KOPT-K1 (cell line): Measurements from ENCODE around the gene KCNJ12.
"Not testable (repeated sequence)": the region's sequence is repeated elsewhere in the genome, so short reads cannot be mapped to it uniquely, and the experiment has no call there.

Source experiments
- H3K27ac ChIP-seq: fragments of 200-600 bp; sonication (generic); 2 replicates; pipeline ENCODE4 v1.5.1; 2016; ENCODE audit warnings: antibody characterized with exemption, mild to moderate bottlenecking, low read depth, low read length; ENCODE audit not compliant: poor library complexity, severe bottlenecking
- H3K36me3 ChIP-seq: fragments of 200-600 bp; sonication (generic); 2 replicates; pipeline ENCODE4 v1.5.1; 2017; ENCODE audit warnings: antibody characterized with exemption, mild to moderate bottlenecking, low read length, moderate library complexity; ENCODE audit not compliant: insufficient read depth
- H3K9me3 ChIP-seq: fragments of 200-600 bp; sonication (generic); 2 replicates; pipeline ENCODE4 v1.5.1; 2017; ENCODE audit warnings: antibody characterized with exemption, low read length, mild to moderate bottlenecking; ENCODE audit not compliant: insufficient read depth, poor library complexity, severe bottlenecking

Gene KCNJ12

GRCh38 chr17:21449891-21450290 is 73.7 kb downstream of the KCNJ12 start:
- not testable (repeated sequence) for H3K9me3 ChIP-seq, H3K36me3 ChIP-seq, H3K27ac ChIP-seq

- Histone ChIP-seq H3K9me3 (no peaks in the 10 kb centered on the region), H3K27ac (no peak overlapping the region), H3K36me3 (no peaks in the 10 kb centered on the region)
Observed at GRCh38 chr17:21451975-21452374, 75.8 kb downstream of the KCNJ12 start.

- no peaks in the 10 kb centered on the region for H3K9me3 ChIP-seq
- H3K36me3 ChIP-seq: no peaks in the 10 kb centered on the region
- no peak overlapping the region for H3K27ac ChIP-seq
Observed at GRCh38 chr17:21452377-21453143, 76.4 kb downstream of the KCNJ12 start.

- H3K27ac ChIP-seq: no peak overlapping the region
- no peaks in the 10 kb centered on the region for H3K9me3 ChIP-seq
- no peaks in the 10 kb centered on the region for H3K36me3 ChIP-seq
Observed at GRCh38 chr17:21453144-21453898, 77.2 kb downstream of the KCNJ12 start.

- H3K9me3 ChIP-seq, H3K36me3 ChIP-seq: not testable (repeated sequence)
Observed at GRCh38 chr17:21454006-21454405, 77.8 kb downstream of the KCNJ12 start.

GRCh38 chr17:21454441-21454840 is 78.3 kb downstream of the KCNJ12 start:
- Histone ChIP-seq H3K36me3 (no peaks in the 10 kb centered on the region), H3K27ac (no peak overlapping the region), H3K9me3 (no peaks in the 10 kb centered on the region)

More at GRCh38 chr17:21454006-21454405, 77.8 kb downstream of the KCNJ12 start:
- not testable (repeated sequence) for H3K27ac ChIP-seq

- H3K9me3 ChIP-seq: no peaks in the 10 kb centered on the region
- H3K36me3 ChIP-seq: no peaks in the 10 kb centered on the region
- no peak overlapping the region for H3K27ac ChIP-seq
Observed at GRCh38 chr17:21455761-21456160, 79.6 kb downstream of the KCNJ12 start.

GRCh38 chr17:21456449-21456848 is 80.3 kb downstream of the KCNJ12 start:
- H3K9me3 ChIP-seq: not testable (repeated sequence)

GRCh38 chr17:21457051-21458026 is 81.2 kb downstream of the KCNJ12 start:
- H3K27ac ChIP-seq: no peak overlapping the region
- H3K9me3 ChIP-seq: no peaks in the 10 kb centered on the region
- no peaks in the 10 kb centered on the region for H3K36me3 ChIP-seq

More at GRCh38 chr17:21456449-21456848, 80.3 kb downstream of the KCNJ12 start:
- H3K27ac ChIP-seq, H3K36me3 ChIP-seq: not testable (repeated sequence)

GRCh38 chr17:21458054-21458453 is 81.9 kb downstream of the KCNJ12 start:
- H3K27ac ChIP-seq: no peak overlapping the region
- H3K9me3 ChIP-seq: no peaks in the 10 kb centered on the region

GRCh38 chr17:21459536-21459935 is 83.4 kb downstream of the KCNJ12 start:
- no peaks in the 10 kb centered on the region for H3K36me3 ChIP-seq
- no peak overlapping the region for H3K27ac ChIP-seq
- H3K9me3 ChIP-seq: no peaks in the 10 kb centered on the region

More at GRCh38 chr17:21458054-21458453, 81.9 kb downstream of the KCNJ12 start:
- H3K36me3 ChIP-seq: no peaks in the 10 kb centered on the region

GRCh38 chr17:21460358-21460757 is 84.2 kb downstream of the KCNJ12 start:
- no peaks in the 10 kb centered on the region for H3K36me3 ChIP-seq
- H3K9me3 ChIP-seq: no peaks in the 10 kb centered on the region
- H3K27ac ChIP-seq: no peak overlapping the region

- no peak overlapping the region for H3K27ac ChIP-seq
- no peaks in the 10 kb centered on the region for H3K9me3 ChIP-seq
- no peaks in the 10 kb centered on the region for H3K36me3 ChIP-seq
Observed at GRCh38 chr17:21462237-21462636, 86.1 kb downstream of the KCNJ12 start.

GRCh38 chr17:21463204-21463661 is 87.1 kb downstream of the KCNJ12 start:
- no peak overlapping the region for H3K27ac ChIP-seq
- no peaks in the 10 kb centered on the region for H3K9me3 ChIP-seq
- H3K36me3 ChIP-seq: no peaks in the 10 kb centered on the region
